Osteocyte (in vitro differentiated cells): ENCODE results near the gene TXLNA. TPM values are rescaled to one million over a fixed set of nuclear protein-coding genes. Genes with fewer than 3 reads are reported as not detected.

Experiments
- DNase-seq: peaks from one replicate; pipeline ENCODE4 v3.0.0; 2021; ENCODE audit warnings: mixed read lengths; ENCODE audit not compliant: unreplicated experiment; ENCODE audit errors: extremely low spot score
- H3K27ac Mint-ChIP-seq: one replicate; pipeline ENCODE4 v1.8.0; 2021; ENCODE audit warnings: mild to moderate bottlenecking, mixed read lengths; ENCODE audit not compliant: unreplicated experiment
- H3K27me3 Mint-ChIP-seq: one replicate; pipeline ENCODE4 v1.8.0; 2021; ENCODE audit warnings: mixed read lengths; ENCODE audit not compliant: unreplicated experiment
- H3K36me3 Mint-ChIP-seq: one replicate; pipeline ENCODE4 v1.8.0; 2021; ENCODE audit warnings: mixed read lengths; ENCODE audit not compliant: unreplicated experiment
- H3K4me1 Mint-ChIP-seq: one replicate; pipeline ENCODE4 v1.8.0; 2021; ENCODE audit warnings: mixed read lengths; ENCODE audit not compliant: unreplicated experiment
- H3K4me3 Mint-ChIP-seq: one replicate; pipeline ENCODE4 v1.8.0; 2021; ENCODE audit warnings: mild to moderate bottlenecking, moderate library complexity, mixed read lengths; ENCODE audit not compliant: unreplicated experiment
- H3K9me3 Mint-ChIP-seq: one replicate; pipeline ENCODE4 v1.8.0; 2021; ENCODE audit warnings: mixed read lengths; ENCODE audit not compliant: unreplicated experiment
- CTCF ChIP-seq: fragments of 200-600 bp; sonication (generic); IDR thresholded peaks from 2 replicates; pipeline ENCODE4 v1.5.0; 2021; ENCODE audit warnings: antibody characterized with exemption, mild to moderate bottlenecking, moderate library complexity
- total RNA-seq: library from RNA; stranded (reverse); gene quantifications from 2 replicates; pipeline ENCODE4 v1.2.1, GENCODE V29; 2021

Gene TXLNA
- total RNA-seq, 1 donor from 2014 or later: 77.3 TPM

GRCh38 chr1:32170991-32171390 is 8.5 kb upstream of the TXLNA start:
- Mint-ChIP-seq H3K27me3 (no peaks in the 10 kb centered on the region), H3K4me1 (no peaks in the 10 kb centered on the region), H3K27ac (no peak overlapping the region), H3K9me3 (no peaks in the 10 kb centered on the region), H3K36me3 (peaks cover 42% of the 10 kb centered on the region), H3K4me3 (no peak overlapping the region)
- DNase-seq: no peak
- TF ChIP-seq CTCF: no peak

- Mint-ChIP-seq H3K9me3 (no peaks in the 10 kb centered on the region), H3K27ac (no peak overlapping the region), H3K4me1 (no peaks in the 10 kb centered on the region), H3K36me3 (peaks cover 37% of the 10 kb centered on the region), H3K27me3 (no peaks in the 10 kb centered on the region), H3K4me3 (no peak overlapping the region)
- DNase-seq: no peak
- no peak for TF ChIP-seq CTCF
These were observed 6.7 kb upstream of the TXLNA start for GRCh38 chr1:32172621-32173245.

- TF ChIP-seq CTCF: no peak
- Mint-ChIP-seq H3K27ac (peak overlapping the region; percentile 98), H3K9me3 (no peaks in the 10 kb centered on the region), H3K4me1 (peaks cover 29% of the 10 kb centered on the region), H3K4me3 (peak overlapping the region; percentile 89), H3K27me3 (no peaks in the 10 kb centered on the region), H3K36me3 (peaks cover 14% of the 10 kb centered on the region)
- no peak for DNase-seq
These were observed 889 bp upstream of the TXLNA start for GRCh38 chr1:32178380-32179192.

GRCh38 chr1:32179193-32179442 is 357 bp upstream of the TXLNA start:
- Mint-ChIP-seq H3K27me3 (no peaks in the 10 kb centered on the region), H3K4me1 (peaks cover 34% of the 10 kb centered on the region), H3K9me3 (no peaks in the 10 kb centered on the region), H3K36me3 (peaks cover 17% of the 10 kb centered on the region), H3K4me3 (peak overlapping the region; percentile 89), H3K27ac (peak overlapping the region; percentile 98)
- DNase-seq: no peak
- TF ChIP-seq CTCF: no peak

GRCh38 chr1:32180186-32181060 is 948 bp downstream of the TXLNA start:
- Mint-ChIP-seq H3K36me3 (peaks cover 23% of the 10 kb centered on the region), H3K9me3 (no peaks in the 10 kb centered on the region), H3K27me3 (no peaks in the 10 kb centered on the region), H3K4me3 (peak overlapping the region; percentile 88), H3K27ac (peak overlapping the region; percentile 97), H3K4me1 (peaks cover 44% of the 10 kb centered on the region)
- peak; percentile 90 for DNase-seq
- TF ChIP-seq CTCF: no peak
